HG03575 (cell line): ENCODE data around the gene DAPK2.
"Not testable (repeated sequence)": the region's sequence is repeated elsewhere in the genome, so short reads cannot be mapped to it uniquely, and the experiment has no call there.

Source experiments
- ATAC-seq: cut with Tn5 transposase; IDR thresholded peaks from one replicate; pipeline ENCODE4 v1.9.1; 2021; ENCODE audit not compliant: unreplicated experiment, insufficient number of reproducible peaks, low FRiP score; ENCODE audit errors: extremely low read depth

The DAPK2 gene

DNA sequence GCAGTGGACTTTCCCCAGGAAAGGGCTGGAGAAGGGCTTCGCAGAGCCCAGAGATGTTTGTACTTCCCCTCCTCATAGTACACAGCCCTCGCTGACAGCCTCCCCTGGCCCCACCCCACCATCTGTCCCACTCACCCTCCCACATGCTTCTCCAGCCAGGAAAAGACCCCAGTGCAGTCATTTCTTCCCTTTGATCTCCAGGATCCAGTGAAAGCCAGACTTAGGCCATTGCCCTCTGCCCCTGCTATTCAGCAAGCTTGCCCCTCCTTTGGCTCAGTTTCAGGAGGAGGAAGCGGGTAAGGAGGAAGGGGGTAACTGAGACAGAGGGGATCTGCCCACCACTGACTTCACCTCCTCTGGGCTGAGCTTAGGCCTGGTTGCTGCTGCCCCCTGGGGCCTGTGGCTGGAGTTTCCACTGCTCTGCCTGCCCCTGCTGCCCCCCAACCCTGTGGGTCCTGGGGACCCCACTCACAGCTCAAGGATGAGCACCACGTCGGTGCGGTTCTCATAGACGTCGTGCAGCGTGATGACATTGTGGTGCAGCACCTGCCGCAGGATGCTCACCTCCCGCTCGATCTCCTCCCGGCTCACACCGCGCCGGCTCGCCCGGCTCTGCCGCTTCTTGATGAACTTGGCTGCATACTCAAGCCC lies 63.1 kb downstream of the DAPK2 start:
- no peak for ATAC-seq

- ATAC-seq: no peak
Measured at GRCh38 chr15:63982381-63982854, 63.9 kb downstream of the DAPK2 start.

- no peak for ATAC-seq
Measured at GRCh38 chr15:63981596-63982320, 64.5 kb downstream of the DAPK2 start.

DNA sequence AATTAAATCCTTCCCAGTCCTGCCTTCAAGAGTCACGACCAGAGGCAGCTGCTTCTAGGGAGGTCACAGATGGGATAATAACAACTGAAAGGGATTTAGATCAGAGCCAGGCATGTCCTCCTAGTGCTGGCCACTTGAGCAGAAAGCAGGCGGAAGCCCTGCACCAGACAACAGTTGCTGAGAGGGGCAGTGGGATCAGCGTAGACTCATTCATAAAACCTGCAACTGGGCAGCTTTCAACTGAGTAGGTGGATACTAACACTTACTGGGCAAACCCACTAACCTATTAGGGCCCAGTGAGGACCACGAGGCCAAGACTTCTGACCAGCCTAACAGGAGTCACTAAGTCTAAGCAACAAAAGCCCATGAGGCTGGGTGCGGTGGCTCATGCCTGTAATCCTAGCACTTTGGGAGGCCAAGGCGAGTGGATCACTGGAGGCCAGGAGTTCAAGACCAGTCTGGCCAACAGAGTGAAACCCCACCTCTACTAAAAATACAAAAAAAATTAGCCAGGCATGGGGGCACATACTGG lies 67.0 kb downstream of the DAPK2 start:
- ATAC-seq: no peak

- ATAC-seq: no peak
Measured at GRCh38 chr15:63978511-63979261, 67.6 kb downstream of the DAPK2 start.

DNA sequence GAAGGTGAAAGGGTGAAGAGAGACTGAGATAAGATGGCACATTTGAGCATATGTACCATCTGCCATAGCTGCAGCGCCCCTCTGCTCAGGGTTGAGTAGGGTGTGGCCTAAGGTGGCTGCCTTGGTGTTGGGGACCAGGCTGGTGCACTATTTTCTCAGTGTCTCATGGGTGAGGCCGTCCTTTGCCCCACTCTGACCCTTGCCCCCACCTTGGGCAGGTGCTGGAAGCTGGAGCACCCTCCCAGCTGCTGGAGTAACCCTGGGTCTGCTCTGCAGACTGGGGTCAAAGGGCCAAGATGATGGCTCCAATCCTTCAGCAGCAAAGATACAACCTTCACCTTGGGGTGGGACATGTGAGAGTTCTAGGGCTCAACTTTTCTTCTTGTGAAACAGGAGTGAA lies 69.2 kb downstream of the DAPK2 start:
- ATAC-seq: no peak

DNA sequence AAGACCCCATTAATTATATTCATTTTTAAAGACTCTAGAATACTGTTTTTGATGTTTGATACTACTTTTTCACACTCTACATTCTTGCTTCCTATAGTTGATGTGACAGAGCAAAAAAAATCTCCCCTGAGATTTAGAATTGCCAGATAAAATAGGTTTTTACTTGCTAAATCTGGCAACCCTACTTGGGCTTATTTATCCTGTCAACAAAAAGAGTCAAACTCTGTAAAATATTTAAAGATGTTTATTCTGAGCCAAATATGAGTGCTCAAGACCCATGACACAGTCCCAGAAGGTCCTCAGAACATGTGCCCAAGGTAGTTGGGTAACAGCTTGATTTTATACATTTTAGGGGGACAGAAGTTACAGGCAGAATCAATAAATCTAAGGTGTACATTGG lies 72.3 kb downstream of the DAPK2 start:
- ATAC-seq: no peak

DNA sequence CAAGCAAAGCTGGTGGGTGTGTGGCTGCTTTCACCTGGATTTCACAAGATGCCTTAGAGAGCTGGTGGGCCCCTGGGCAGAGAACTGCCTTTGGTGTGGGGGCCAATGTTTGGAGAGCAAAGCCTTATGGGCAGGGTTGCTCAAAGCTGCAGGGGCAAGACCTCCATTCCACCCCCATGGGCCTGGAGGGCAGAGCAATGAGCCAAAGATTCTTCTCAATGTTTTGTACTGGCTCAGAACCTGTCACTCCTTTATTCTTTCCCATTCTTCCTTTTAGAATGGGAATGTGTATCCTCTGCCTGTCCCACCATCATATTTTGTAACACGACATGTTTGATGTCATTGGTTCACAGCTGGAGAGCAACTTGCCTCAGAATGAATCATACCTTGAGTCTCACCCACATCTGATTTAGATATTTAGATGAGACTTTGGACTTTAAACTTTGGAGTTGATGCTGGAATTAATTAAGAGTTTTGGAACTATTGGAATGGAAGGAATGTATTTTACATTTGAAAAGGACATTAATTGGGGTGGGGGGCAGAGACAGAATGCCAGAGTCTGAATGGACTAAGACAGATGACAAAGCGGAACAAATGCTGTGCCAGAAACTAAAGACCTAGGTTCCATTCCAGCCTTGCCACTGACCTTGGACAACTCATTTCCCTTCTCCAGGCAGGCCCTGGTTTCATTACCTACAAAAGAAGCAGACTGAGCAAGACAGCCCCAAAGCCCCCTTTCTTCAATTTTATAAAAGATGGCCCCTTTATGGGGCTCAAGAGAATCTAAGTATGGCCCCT lies 72.9 kb downstream of the DAPK2 start:
- ATAC-seq: no peak

DNA sequence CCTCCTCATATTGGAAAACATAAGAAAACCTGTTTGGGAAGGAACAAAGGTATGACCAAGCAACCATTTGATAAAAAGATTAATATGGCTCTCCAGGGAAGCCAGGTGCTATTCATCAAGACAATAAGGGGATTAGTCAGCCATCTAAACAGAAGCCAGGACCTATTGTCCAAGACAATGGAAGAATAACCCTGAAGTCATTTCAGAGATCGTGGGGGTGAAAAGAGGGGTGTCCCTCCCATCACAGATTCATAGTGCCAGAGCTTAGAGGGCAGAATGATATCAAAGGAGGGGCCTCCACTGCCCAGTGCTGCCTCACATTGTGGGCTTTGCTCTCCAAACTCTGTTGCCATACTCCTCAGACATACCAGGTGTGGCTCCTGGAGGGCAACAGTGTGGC lies 73.5 kb downstream of the DAPK2 start:
- ATAC-seq: no peak

GRCh38 chr15:63971904-63972303 lies 74.4 kb downstream of the DAPK2 start:
- ATAC-seq: no peak

- no peak for ATAC-seq
Measured at GRCh38 chr15:63971427-63971805, 74.9 kb downstream of the DAPK2 start.

DNA sequence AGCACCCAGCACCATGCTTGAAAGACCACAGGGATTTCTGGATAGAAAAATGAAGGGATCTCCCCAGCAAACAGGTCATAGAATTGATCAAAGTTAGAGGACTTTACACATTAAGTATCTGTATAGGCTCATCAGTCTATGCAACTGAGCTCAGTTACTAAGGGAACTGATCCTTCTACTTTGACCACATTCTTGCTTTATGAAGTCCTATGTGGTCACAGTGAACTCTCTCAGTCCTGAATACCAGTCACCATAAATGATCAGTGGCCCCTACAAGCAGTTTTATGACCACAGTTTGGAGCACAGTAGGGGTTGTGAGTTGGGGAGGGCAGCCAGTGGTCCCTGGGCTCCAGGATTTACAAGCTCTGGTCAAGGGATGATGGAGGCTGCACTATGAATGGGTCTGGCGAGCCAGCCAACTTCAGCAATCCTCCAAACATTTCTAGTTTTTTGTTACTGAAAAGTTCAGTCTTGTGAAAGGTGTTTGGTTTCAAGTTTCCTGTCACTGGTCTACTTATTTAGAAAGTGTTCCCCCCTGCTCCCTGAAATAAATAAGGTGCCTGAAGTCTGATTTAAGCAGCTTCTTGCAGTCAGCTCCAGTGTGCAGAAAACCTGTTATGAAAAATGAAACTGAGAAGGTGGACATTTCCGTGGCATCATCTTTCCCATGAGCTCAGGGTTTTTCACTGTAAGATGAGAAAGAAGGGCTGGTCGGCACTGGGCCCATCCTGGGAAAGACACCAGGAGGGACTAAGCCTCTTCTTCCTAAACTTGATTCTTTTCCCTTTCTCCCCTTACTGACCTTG lies 75.5 kb downstream of the DAPK2 start:
- no peak for ATAC-seq

DNA sequence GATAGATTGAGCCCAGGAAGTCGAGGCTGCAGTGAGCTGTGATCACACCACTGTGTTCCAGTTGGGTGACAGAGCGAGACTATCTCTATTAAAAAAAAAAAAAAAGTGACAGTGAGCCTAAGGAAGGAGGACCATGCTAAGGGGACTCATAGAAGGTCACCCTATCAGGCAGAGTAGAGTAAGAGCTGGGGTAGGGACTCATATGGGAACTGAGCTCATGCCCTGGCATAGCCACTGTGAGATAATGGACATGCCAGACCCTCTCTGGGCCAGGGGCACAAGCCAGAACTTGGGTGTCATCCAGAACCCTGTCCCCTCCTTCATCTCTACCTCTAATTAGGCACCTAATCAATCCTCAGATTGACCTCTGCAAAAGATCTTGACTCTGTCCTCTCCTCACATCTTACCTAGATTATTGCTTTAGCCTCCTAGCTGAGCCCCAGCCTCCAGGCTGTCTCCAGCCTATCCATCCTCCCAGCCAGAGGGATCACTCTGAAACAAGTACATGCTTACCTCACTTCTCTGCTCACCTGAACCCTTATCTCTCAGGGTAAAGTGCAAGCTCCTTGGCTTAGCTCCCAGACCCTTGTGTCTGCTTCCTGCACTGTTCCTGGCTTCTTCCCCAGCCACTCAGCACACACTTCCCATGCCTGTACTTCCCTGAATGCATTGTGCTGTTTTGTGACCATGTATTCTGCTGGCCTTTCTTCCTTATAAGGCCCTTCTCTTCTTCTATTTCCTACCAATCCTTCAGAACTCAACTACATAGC lies 76.4 kb downstream of the DAPK2 start:
- no peak for ATAC-seq

DNA sequence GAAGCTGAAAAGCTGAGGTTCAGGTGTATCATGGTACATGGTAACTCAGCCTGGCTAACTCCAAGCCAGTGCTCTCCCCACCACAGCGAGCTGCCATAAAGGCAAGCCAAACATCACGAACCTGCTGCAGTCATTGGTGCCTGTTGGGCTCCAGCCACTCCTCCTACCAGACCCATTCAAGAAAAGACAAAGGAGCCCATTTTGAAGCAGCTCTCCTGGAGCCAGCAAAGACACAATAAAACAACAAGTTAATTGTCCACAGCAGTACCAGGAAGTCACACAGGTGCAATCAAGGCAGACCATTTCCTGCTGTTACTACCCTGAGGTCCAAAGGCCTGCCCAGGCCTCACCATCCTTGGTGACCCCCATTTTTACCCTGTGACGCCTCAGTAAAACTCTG lies 77.6 kb downstream of the DAPK2 start:
- no peak for ATAC-seq

DNA sequence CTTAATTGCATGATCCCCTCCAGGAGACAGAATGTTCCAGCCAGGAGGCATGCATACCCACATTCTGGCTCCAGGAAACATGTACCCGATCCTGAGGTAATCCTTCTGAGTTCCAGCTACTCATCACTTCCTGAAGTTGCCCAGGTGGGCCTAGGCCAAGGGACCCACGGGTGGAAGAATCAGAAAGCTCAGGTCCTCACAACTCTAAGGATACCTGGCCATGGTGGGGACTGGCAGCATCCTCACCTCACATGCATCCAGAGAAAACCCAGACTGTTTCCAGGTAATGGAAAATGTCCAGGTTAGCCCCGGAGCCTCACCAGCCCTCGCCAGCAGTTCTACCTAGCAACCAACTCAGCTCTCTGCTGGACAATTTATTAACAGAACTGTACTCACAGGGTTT lies 78.2 kb downstream of the DAPK2 start:
- no peak for ATAC-seq

- no peak for ATAC-seq
Measured at GRCh38 chr15:63967616-63968015, 78.7 kb downstream of the DAPK2 start.

- not testable (repeated sequence) for ATAC-seq
Measured at GRCh38 chr15:63962947-63963721, 83.2 kb downstream of the DAPK2 start.
